Endometrial microvascular endothelial cells (primary cell): ENCODE data around the gene CLEC16A. TPM values are rescaled to one million over a fixed set of nuclear protein-coding genes. Genes with fewer than 3 reads are reported as not detected.

Experiments
- in situ Hi-C: cut with HindIII; loops from 2 replicates; pipeline ENCODE4 v1.10.0; 2017; ENCODE audit warnings: low sequenced_read_pairs, low pct_unique_long_range_greater_than_20kb; ENCODE audit errors: inconsistent ontology term
- total RNA-seq: library from RNA; depleted of rRNA; stranded (reverse); fragments of >200 nt; gene quantifications from one replicate; pipeline ENCODE4 v1.2.3, GENCODE V29; 2015; ENCODE audit errors: inconsistent ontology term

CLEC16A gene
- total RNA-seq, 1 donor from 2014 or later = 13.7 TPM

DNA sequence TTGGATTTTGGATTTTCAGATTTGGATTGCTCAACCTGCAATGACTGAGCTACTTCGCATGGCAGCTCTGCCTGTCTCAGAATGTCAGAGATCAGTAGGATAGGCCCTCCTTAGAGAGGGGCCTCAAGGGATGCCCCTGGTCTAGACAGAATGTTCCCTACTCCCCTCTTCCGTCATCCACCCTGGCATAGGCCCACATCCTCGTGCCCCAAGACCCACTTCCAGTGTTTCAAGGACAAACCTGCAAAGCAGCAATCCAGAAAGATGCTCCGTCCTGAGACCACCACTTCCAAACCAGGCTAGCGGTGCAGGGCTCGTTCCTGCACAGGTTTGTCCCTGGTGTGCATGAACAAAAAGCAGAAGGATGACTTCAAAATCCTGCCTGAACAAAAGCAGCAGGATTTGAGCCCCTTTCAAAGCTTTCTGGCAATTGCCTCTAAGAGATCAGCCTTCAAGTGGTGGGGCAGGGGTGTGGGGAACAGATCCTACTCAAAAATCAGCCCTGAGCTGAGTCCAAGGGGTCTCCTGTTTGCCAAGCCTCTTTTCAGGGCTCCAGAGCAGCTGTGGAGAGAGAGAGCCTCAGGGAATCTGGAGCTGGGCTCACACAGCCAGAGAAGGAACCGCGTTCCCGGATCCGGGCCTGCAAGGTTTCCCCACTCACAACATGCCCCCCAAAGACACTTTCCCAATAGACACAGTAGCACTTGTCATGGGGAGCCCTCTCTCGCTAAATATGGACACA is 190.5 kb downstream of the CLEC16A start:
- in situ Hi-C loops = no loop called here

DNA sequence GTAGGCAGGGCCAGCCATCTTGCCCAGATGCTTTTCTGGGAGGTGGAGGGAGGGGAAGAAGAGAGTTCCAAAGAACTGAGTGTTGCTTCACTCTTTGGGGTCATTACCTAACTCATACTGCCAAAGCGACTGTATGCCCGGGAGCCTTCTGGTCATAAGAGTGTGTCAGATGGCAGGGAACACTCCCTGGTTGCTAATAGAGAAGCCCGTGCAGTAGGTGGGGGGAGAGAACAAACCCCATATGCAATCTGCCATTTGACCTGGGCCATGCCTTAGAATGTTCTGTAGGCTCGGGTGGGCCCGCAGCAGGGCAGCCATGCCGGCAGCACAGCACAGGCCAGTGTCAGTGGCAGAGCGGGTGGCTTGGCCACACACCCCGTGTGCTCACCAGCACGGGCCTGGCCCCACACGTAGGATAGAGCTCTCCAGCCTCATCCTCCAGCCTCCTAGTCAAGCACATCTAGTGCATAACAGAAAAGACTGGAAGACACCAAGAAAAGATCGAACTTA is 191.2 kb downstream of the CLEC16A start:
- in situ Hi-C loops = no loop called here

DNA sequence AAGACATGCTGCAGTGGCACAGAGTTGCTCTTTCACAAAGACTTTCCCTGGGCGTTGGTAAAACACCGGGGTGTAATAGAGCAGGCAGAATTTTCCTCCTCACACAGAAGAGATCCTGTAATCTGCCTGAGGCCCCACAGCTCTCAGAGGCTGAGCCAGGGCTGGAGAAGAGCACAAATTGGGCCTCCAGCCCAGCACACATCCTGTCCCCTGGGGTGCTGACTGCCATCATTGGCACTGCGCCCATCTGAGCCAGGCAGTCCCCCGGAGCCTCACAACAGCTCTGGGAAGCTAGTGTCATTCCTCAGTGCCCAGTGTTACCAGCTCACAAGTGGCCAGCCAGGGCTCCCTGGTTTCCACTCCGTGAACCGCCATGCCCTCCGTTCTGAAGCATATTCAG is 192.2 kb downstream of the CLEC16A start:
- in situ Hi-C loops = no loop called here

DNA sequence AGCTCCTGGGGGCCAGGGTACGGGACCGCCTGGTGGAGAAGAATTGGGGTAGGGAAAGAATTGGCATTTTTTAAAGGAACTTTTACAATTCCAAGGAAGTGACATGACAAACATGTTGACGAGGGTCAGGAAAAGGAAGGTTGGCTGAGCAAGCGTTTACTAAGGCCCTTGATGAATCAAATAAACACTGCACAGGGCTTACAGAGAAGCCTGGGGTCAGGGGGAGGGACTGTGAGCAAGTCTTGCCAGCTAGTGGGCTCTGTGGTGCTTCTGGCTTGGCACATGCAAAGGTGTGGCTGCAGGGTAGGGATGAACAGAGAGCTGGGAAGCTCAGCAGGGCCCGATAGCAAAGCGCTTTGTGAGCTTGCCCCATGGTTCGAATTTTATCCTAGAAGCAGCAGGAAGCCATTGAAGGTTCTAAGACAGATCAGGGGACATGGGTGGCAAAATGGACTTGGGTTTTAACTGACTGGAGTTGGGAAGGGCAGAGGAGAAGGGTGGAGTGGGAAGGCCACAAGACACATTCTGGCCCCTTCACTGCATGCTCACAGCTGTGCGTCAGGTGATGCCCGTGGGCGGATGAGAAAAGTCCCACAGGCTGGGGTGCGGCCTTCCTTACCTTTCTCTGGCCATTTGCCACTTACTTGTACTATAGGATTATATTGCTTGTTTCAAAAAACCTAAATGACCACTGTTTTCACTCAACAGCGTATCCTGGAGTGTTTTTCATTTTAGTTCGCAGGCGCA is 193.8 kb downstream of the CLEC16A start:
- in situ Hi-C loops = no loop called here

DNA sequence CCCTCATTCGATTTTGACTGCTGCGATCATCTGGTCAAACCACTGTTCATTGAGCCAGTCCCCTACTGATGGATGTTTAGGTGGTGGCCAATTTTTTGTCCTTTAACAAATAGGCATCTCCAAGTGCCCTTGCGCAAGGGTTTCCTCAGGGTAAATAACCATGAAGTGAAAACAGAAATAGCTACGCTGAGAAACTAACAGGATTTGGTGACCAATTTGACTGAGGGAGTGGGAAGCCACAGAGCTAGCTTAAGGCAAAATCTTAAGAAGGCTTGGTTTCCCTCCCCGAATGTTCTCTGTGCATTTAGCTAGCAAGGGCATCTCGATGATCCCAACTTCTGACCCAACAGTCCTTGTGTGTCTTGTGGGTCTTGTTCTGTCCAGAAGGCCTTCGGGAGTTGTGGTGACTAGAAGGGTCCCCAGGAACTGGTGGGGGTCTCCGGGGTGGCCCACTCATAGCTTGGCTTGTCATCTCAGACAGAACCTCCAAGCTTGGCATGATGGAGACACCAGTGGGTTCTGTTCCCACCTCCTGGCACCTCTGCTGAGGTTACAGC is 194.5 kb downstream of the CLEC16A start:
- in situ Hi-C loops = no loop called here

DNA sequence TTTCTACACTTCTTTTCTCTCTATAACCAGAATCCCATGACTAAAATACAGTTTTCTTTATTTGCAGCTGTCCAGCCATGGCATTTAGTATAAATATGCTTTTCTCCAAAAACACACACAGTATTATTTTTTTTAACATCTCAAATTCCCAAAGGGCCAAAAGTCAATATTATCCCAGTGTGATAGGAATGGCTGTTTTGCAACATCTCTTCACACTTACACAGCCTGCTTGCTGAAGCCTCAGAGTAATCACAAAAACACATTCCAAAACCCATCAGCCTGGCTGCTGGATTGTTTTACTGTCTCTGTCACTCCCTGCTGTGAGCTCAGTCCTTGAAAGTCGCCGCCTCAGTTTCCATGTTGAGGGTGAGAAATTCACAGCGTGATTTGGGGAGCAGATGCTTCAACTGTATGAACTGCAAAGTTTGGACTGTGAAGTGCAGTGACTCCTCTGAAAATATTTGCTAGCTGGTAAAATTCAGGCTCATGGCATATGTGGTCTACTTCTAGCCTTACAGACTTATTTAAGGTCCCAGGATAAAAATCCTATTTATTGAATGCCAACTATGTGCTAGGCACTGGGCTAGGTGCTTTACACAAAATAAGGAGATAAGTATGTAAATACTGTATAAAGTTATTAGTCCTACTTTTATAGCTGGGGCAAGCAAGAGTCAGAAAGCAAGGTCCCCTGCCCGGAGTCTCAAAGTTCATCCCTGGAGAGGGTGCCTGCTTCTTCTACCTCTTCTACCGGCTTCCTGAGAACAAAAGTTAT is 195.1 kb downstream of the CLEC16A start:
- in situ Hi-C loops = no loop called here

DNA sequence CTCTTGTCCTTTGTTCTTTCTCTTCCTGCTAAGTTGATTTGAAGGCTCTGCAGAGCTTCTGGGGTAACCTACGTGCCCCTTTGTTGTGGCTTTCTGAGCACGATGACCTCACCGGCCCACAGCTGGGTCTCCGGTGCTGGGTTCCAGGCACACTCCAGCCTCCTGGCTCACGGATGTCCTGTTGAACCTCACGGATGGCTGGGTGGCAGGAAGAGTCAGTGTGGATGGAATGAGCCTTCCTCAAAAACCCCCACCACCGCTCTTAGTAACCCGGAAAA is 195.7 kb downstream of the CLEC16A start:
- in situ Hi-C loops = no loop called here

DNA sequence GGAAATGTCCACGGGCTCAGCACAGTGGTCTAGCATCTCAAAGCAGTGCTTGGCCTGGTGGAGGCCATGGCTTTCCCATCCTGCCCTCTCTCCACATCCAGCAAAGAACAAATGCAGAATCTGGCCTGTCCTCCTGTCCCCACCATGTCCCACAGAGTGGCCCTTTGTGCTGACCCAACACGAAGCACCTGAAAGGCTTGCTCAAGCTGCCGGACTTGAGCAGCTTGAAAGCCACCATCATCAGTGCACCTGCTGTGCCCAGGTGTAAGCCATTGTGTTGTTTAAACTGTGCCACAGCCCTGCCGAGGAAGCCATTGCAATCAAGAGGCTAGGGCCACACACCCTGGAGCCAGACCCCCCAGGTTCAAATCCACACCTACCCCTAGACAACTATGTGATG is 196.1 kb downstream of the CLEC16A start:
- in situ Hi-C loops = no loop called here

DNA sequence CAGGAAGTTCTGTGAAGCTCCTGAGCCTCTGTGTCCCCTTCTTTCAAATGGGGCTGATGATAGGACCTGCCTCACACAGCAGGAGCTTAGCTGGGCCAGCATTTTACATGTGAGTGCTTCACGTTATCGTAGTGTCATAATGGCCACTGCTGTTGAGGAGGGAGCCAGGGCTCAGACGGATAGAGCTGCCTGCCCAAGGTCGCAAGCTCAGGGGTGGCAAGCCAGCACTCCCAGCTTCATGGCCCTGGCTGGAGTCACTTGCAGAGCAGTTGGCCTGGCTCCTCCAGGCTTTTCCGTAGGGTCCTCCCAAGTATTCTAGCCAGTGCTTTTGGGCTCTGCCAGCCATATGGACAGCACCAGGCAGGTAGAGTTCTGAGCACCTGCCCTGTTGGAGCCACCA is 196.5 kb downstream of the CLEC16A start:
- in situ Hi-C loops = no loop called here

DNA sequence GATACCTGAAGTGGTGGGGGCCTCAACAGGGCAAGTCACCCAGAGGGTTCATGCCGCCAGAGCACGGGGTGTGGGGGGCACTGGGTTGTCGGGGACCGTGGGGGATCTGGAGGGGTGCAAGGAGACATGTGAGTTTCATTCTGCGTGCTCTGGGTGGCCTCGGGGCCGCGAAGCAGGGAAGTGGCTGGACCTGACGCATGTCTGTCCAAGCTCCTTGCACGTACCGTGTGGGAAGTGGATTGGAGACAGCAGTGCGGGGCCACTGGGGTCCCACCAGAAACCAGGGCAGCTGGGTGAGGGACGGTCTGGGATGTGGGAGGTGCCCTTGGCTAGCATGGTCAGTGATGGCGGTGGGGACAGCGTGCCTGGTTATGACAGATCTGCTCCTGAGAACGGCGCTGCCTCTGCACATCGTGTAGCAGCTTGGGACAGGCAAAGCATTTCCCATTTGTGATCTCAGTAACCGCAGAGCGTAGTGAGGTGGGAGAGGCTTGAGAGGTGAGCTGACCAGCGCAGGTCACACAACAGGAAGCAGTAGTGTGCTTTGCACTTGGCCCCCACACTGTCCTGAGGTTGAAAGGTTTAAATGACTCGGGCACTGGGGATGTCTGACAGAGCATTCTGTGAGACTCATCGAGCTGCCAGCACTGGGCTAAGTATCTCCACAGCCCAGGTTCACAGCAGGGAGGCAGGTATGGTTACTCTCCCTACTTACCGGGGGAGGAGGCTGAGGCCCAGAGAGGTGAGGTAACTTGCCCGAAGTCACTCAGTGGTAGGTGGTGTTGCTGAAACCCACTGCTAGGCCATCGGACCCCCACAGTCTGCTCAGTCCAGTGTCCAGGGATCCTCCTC is 197.3 kb downstream of the CLEC16A start:
- in situ Hi-C loops = no loop called here

DNA sequence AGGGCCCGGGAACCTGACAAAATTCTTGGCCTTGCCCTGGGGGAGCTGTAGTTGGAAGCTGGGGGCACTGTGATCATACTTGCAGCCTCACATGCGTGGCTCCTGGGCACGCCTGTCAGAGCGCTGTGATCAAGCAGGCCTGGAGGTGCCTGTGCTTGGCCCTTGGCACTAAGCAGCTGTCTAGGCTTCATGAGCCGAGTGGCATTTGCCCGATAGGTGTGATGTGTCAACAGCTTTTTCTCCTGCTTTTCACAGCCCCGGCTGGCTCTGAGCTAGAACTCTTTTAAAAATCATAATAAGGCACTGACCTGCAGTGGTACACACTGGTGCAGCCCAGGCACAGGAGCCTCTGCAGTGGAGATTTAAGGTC is 197.9 kb downstream of the CLEC16A start:
- in situ Hi-C loops = no loop called here

DNA sequence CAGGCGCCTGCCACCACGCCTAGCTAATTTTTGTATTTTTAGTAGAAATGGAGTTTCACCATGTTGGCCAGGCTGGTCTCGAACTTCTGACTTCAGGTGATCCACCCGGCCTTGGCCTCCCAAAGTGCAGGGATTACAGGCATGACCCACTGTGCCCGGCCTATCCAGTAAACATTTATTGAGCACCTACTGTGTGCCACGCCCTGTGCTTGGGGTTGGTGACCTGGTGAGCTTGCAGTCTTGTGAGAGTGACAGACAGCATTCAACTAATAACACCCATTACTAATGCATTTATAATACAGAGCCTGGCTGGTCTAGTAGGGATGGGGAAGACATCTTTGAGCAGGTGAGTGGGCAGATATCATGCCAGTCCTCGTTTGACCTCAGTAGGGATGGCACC is 198.6 kb downstream of the CLEC16A start:
- in situ Hi-C loops = no loop called here

DNA sequence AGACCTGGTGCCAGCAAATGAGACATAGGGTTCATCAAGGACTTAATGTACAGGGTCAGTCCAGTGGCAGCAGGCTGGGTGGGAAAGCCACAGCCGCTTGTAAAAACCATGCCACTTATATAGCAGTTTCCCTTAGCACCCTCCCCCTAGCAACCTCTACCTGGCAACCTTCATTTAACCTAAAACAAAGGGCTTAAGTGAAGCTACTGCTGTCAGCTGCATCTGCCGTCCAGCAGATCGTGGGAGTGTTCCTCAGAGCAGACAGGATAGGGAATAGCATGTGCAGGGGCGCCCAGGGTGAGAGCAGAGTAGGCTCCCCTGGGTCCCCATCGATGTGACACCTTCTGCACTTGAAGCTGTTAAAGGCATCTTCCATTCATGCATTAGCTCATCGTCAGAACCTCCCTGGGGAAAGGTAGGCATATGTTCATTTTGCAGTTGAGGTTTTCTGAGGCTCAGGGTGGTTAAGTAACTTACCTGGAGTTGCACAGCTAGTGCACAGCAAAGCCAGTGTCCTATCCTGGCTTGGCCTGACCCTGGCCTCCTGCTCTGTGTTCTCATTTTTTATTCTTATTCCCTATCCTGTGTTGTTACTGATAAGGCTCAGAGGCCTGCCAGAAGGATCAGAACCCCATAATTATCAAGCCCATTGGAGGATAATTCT is 199.1 kb downstream of the CLEC16A start:
- in situ Hi-C loops = no loop called here

DNA sequence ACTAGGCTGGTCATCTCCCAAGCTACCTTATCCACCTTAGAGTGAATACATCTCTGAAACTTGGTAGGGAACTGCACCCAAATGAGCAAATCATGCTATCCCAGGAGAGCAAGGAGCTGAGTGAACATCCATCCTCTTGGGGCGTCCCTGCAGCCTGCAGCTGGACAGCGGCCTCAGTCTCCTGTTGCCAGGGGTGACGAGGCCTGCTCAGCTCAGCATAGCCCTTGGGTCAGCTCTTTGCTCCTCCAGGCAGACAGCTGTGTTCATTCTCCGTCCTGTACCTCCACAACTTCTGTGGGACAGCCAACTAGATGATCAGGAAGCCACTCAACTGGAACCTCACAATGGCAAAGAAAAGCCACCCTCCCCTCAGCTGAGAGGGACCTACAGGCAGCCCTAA is 199.8 kb downstream of the CLEC16A start:
- in situ Hi-C loops = no loop called here

DNA sequence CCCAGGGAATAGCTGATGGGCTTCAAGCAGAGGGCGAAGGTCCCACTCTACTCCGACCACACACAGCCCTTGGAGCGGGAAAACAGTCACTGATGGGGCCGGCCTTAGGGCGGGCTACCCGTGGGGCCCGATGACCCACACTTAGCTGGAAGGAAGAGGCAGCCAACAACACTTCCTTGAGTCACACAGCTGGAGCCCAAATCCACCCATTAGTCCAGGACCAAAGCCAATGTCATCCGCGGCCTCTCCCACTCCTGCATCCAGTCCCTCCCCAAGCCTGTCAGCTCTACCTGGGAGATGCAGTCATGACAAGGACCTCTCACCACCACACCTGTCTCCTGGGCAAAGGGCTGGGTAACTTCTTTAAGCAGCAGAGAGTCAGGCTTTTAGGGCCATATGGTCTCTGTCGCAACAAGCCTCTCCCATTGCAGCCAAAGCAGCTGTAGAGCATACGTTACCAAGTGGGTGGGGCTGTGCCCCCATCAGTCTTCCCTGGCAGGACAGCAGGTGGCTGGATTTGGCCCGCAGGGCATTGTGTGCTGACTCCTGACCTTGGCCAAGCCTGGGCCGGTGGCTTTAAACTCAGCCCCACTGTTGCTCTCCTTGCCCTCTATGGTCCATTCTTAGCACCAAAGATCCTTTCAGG is 200.9 kb downstream of the CLEC16A start:
- in situ Hi-C loops = no loop called here

DNA sequence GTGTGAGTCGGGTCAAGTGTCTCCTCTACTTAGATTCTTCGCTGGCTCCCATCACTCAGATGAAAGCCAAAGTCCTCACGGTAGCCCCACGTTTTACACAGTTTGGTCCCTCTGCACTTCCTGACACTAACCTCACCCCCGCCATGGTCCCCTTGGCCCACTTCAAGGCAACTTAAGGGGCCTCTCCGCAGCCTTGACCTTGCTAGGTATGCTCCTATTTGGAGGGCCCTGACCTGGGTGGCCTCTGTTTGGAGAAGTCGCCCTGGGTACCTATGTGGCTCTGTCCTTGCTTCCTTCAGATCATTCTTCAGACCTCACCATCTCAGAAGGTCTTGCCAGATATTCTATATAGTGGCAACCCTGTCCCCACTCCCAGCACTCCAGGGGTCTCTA is 201.5 kb downstream of the CLEC16A start:
- in situ Hi-C loops = no loop called here

DNA sequence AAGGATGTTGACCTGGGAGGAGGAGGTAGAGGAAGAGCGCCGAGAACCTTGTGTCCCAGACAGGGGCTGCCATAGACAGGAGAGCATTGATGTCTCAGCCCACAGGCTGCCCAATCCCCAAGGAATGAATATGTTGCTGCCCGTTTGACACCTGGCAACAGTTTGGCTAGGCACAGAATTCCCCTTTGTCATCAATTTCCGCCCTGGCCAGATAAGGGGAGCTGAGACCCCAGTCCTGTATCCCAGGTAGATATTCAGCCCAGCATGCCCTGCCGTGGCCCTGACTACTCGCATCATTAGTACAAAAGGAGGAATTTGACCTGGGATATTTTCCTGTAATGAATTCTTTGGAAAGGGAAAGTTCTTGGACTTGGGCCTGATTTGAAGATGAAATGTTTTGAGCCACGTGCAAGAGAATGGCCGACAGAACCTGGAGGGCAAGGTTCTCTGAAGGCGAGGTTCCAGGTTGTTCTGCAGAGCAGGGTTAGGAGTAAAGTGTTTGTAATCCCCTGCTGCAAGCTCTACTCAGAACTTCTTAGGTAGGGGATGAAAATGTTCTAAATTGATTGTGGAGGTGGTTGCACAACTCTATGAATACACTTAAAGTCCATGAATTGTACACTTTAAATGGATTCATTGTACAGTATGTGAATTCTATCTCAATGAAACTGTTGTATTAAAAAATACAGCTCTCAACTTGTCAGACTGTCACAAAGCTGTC is 202.8 kb downstream of the CLEC16A start:
- in situ Hi-C loops = no loop called here
